Progenitor cell of endocrine pancreas (in vitro differentiated cells): ENCODE results near the gene TMC3. TPM values are rescaled to one million over a fixed set of nuclear protein-coding genes. Genes with fewer than 3 reads are reported as not detected.

Experiments used
- DNase-seq: peaks from one replicate; pipeline ENCODE4 v3.0.0; 2021; ENCODE audit warnings: low spot score; ENCODE audit not compliant: unreplicated experiment
- H3K27ac Mint-ChIP-seq: 2 replicates; pipeline ENCODE4 v1.8.0; 2021; ENCODE audit warnings: mild to moderate bottlenecking, moderate library complexity, mixed read lengths
- H3K27me3 Mint-ChIP-seq: 2 replicates; pipeline ENCODE4 v1.8.0; 2021; ENCODE audit warnings: mixed read lengths
- H3K36me3 Mint-ChIP-seq: 2 replicates; pipeline ENCODE4 v1.8.0; 2022; ENCODE audit warnings: mixed read lengths; ENCODE audit not compliant: insufficient read depth
- H3K4me1 Mint-ChIP-seq: 2 replicates; pipeline ENCODE4 v1.8.0; 2021; ENCODE audit warnings: low read depth, mixed read lengths
- H3K4me3 Mint-ChIP-seq: 2 replicates; pipeline ENCODE4 v1.8.0; 2021; ENCODE audit warnings: low read depth, mild to moderate bottlenecking, moderate library complexity, mixed read lengths
- H3K9me3 Mint-ChIP-seq: 2 replicates; pipeline ENCODE4 v1.8.0; 2021; ENCODE audit warnings: low read depth, mixed read lengths
- total RNA-seq: library from RNA; stranded (reverse); gene quantifications from 2 replicates; pipeline ENCODE4 v1.2.1, GENCODE V29; 2021
- TF ChIP-seq, protein P1 (sequence below): fragments of 200-600 bp; sonication (generic); IDR thresholded peaks from one replicate; pipeline ENCODE4 v1.5.0; 2021; ENCODE audit warnings: antibody characterized with exemption, mild to moderate bottlenecking; ENCODE audit not compliant: unreplicated experiment

Gene TMC3
- total RNA-seq, 1 donor from 2014 or later: 0.10 TPM

GRCh38 chr15:81317642-81318017, 56.4 kb downstream of the TMC3 start:
- Mint-ChIP-seq H3K4me1 (no peaks in the 10 kb centered on the region), H3K4me3 (no peak overlapping the region), H3K27me3 (no peaks in the 10 kb centered on the region), H3K9me3 (no peaks in the 10 kb centered on the region), H3K27ac (no peak overlapping the region), H3K36me3 (no peaks in the 10 kb centered on the region)
- TF ChIP-seq, protein P1, sequence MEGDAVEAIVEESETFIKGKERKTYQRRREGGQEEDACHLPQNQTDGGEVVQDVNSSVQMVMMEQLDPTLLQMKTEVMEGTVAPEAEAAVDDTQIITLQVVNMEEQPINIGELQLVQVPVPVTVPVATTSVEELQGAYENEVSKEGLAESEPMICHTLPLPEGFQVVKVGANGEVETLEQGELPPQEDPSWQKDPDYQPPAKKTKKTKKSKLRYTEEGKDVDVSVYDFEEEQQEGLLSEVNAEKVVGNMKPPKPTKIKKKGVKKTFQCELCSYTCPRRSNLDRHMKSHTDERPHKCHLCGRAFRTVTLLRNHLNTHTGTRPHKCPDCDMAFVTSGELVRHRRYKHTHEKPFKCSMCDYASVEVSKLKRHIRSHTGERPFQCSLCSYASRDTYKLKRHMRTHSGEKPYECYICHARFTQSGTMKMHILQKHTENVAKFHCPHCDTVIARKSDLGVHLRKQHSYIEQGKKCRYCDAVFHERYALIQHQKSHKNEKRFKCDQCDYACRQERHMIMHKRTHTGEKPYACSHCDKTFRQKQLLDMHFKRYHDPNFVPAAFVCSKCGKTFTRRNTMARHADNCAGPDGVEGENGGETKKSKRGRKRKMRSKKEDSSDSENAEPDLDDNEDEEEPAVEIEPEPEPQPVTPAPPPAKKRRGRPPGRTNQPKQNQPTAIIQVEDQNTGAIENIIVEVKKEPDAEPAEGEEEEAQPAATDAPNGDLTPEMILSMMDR: no peak
- DNase-seq: no peak

- no peaks in the 10 kb centered on the region for H3K27me3 Mint-ChIP-seq
- H3K4me3 Mint-ChIP-seq: no peak overlapping the region
- TF ChIP-seq, protein P1: no peak
- no peak for DNase-seq
- H3K4me1 Mint-ChIP-seq: no peaks in the 10 kb centered on the region
- no peak overlapping the region for H3K27ac Mint-ChIP-seq
- H3K36me3 Mint-ChIP-seq: no peaks in the 10 kb centered on the region
- H3K9me3 Mint-ChIP-seq: no peaks in the 10 kb centered on the region
Observed at GRCh38 chr15:81316267-81316666, 57.7 kb downstream of the TMC3 start.

- no peaks in the 10 kb centered on the region for H3K27me3 Mint-ChIP-seq
Observed at GRCh38 chr15:81315452-81316175, 58.4 kb downstream of the TMC3 start.

GRCh38 chr15:81314378-81314777, 59.6 kb downstream of the TMC3 start:
- Mint-ChIP-seq H3K4me1 (no peaks in the 10 kb centered on the region), H3K27me3 (no peaks in the 10 kb centered on the region), H3K4me3 (no peak overlapping the region), H3K36me3 (no peaks in the 10 kb centered on the region), H3K27ac (no peak overlapping the region), H3K9me3 (no peaks in the 10 kb centered on the region)
- no peak for DNase-seq
- TF ChIP-seq, protein P1: no peak

More at GRCh38 chr15:81315452-81316175, 58.4 kb downstream of the TMC3 start:
- H3K9me3 Mint-ChIP-seq: no peaks in the 10 kb centered on the region
- H3K36me3 Mint-ChIP-seq: no peaks in the 10 kb centered on the region
- no peak for DNase-seq
- H3K4me3 Mint-ChIP-seq: no peak overlapping the region
- H3K4me1 Mint-ChIP-seq: no peaks in the 10 kb centered on the region
- H3K27ac Mint-ChIP-seq: no peak overlapping the region
- TF ChIP-seq, protein P1: no peak

DNA sequence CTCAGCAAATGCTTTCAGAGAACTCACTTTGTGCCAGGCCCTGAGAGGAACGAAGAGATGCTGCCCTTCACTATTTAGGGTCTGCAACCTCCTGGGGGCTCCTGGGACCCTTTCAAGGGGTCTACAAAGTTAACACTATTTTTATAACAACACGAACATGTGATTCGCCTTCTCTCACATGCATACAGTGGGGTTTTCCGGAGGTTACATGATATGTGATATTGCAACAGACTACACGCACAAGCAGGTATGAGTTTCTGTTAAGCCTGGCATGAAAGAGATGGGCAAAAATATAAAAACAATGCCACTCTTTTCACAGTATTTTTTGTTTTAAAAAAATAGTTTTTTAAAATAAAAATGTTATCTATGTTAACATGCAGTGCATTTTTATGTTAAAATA, 60.3 kb downstream of the TMC3 start:
- DNase-seq: no peak
- no peak overlapping the region for H3K27ac Mint-ChIP-seq
- no peak overlapping the region for H3K4me3 Mint-ChIP-seq
- no peaks in the 10 kb centered on the region for H3K36me3 Mint-ChIP-seq
- no peaks in the 10 kb centered on the region for H3K27me3 Mint-ChIP-seq
- TF ChIP-seq, protein P1: no peak
- H3K9me3 Mint-ChIP-seq: no peaks in the 10 kb centered on the region
- H3K4me1 Mint-ChIP-seq: no peaks in the 10 kb centered on the region
